ENCODE results near the gene SHPK.

The SHPK gene

GRCh38 chr17:3636154-3636907 is at the start of gene SHPK, which contains the start of gene CTNS:
Gene SHPK, minus strand, starts transcription at chr17:3636250. Its CDS starts 31 bp downstream, at chr17:3636219.
Gene CTNS, plus strand, starts transcription at chr17:3636760. Its CDS starts 3,447 bp downstream, at chr17:3640207.
- Histone ChIP-seq H3K4me3 (ENCODE audit: low read length in 2 of 2) (peak within 1 kb of the TSS; percentile 90 to 94), H3K9ac (ENCODE audit: low read length in 2 of 2) (peak within 1 kb of the TSS; percentile 76 to 90), H3K36me3 (ENCODE audit: control insufficient read depth in 2 of 2, insufficient read depth in 2 of 2, low read length in 2 of 2) (peaks cover 0 to 8% of the 10 kb centered on the region in 2 donors), H3K4me1 (ENCODE audit: control insufficient read depth, insufficient read depth, low read length) (peaks cover 14% of the 10 kb centered on the region), H3K9me3 (ENCODE audit: control insufficient read depth in 2 of 2, low read length in 2 of 2) (no peaks in the 10 kb centered on the region), H3K27ac (ENCODE audit: low read length) (peak within 1 kb of the TSS; percentile 93), H3K27me3 (ENCODE audit: control insufficient read depth in 1 of 2, insufficient read depth in 2 of 2, low read length in 2 of 2) (no peaks in the 10 kb centered on the region)

DNA sequence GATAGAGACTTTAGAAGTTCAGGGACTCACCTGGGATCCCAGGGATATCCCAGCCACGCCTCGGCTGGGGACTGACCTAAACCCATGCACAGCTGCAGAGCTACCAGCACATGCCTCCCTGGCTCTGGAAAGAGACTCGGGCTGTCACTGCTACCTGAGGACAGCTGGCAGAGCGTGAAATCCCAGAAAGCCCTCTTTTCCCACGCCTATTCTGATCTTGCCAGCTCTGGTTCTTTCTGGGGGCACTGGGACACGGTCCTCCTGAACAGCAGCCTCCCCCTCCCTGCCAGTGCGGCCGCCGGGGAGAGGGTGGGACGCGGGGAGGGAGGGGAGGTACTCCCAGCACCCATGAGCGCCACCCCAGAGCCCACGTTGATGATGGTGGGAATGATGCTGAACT is 49.1 kb upstream of the SHPK start:
- Histone ChIP-seq H3K4me3 (ENCODE audit: low read length in 2 of 2) (no peak overlapping the region), H3K4me1 (ENCODE audit: control insufficient read depth, insufficient read depth, low read length) (no peaks in the 10 kb centered on the region), H3K27ac (ENCODE audit: low read length) (no peak overlapping the region), H3K27me3 (ENCODE audit: control insufficient read depth in 1 of 2, insufficient read depth in 2 of 2, low read length in 2 of 2) (peaks cover 23 to 27% of the 10 kb centered on the region in 2 donors), H3K9me3 (ENCODE audit: control insufficient read depth in 2 of 2, low read length in 2 of 2) (no peaks in the 10 kb centered on the region), H3K36me3 (ENCODE audit: control insufficient read depth in 2 of 2, insufficient read depth in 2 of 2, low read length in 2 of 2) (no peaks in the 10 kb centered on the region), H3K9ac (ENCODE audit: low read length in 2 of 2) (no peak overlapping the region)

DNA sequence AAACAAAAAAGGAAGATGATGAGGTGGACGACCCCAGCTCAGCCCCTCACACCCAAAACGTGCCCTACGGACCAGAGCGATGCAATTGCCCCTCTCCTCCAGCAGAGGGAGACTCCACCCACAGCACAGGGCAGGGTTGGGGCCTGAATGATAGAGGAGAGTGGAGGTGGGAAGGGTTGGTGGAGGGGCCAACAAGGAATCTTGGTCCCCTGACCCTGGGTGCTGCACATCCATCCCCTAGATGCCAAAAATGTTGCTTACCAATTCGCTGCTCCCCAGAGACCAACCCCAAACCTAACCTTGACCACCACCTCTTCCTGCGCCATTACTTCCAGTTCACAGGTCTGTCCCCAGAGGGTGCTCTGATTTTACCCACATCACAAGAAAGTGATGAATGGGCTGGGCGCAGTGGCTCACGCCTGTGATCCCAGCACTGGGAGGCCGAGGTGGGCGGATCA is 47.0 kb upstream of the SHPK start:
- Histone ChIP-seq H3K36me3 (ENCODE audit: control insufficient read depth in 2 of 2, insufficient read depth in 2 of 2, low read length in 2 of 2) (no peaks in the 10 kb centered on the region), H3K9ac (ENCODE audit: low read length in 2 of 2) (no peak overlapping the region), H3K27ac (ENCODE audit: low read length) (no peak overlapping the region), H3K4me1 (ENCODE audit: control insufficient read depth, insufficient read depth, low read length) (no peaks in the 10 kb centered on the region), H3K27me3 (ENCODE audit: control insufficient read depth in 1 of 2, insufficient read depth in 2 of 2, low read length in 2 of 2) (peaks cover 21 to 24% of the 10 kb centered on the region in 2 donors), H3K9me3 (ENCODE audit: control insufficient read depth in 2 of 2, low read length in 2 of 2) (no peaks in the 10 kb centered on the region), H3K4me3 (ENCODE audit: low read length in 2 of 2) (no peak overlapping the region)

GRCh38 chr17:3682033-3682432 is 46.0 kb upstream of the SHPK start:
- no peak overlapping the region for H3K27ac ChIP-seq (ENCODE audit: low read length)
- no peaks in the 10 kb centered on the region for H3K9me3 ChIP-seq (ENCODE audit: control insufficient read depth in 2 of 2, low read length in 2 of 2)
- no peak overlapping the region for H3K4me3 ChIP-seq (ENCODE audit: low read length in 2 of 2)
- H3K9ac ChIP-seq (ENCODE audit: low read length in 2 of 2) = no peak overlapping the region
- peaks cover 21 to 22% of the 10 kb centered on the region in 2 donors for H3K27me3 ChIP-seq (ENCODE audit: control insufficient read depth in 1 of 2, insufficient read depth in 2 of 2, low read length in 2 of 2)
- no peaks in the 10 kb centered on the region for H3K4me1 ChIP-seq (ENCODE audit: control insufficient read depth, insufficient read depth, low read length)
- H3K36me3 ChIP-seq (ENCODE audit: control insufficient read depth in 2 of 2, insufficient read depth in 2 of 2, low read length in 2 of 2) = no peaks in the 10 kb centered on the region

- Histone ChIP-seq H3K9me3 (ENCODE audit: control insufficient read depth in 2 of 2, low read length in 2 of 2) (no peaks in the 10 kb centered on the region), H3K9ac (ENCODE audit: low read length in 2 of 2) (no peak overlapping the region), H3K27ac (ENCODE audit: low read length) (no peak overlapping the region), H3K36me3 (ENCODE audit: control insufficient read depth in 2 of 2, insufficient read depth in 2 of 2, low read length in 2 of 2) (no peaks in the 10 kb centered on the region), H3K27me3 (ENCODE audit: control insufficient read depth in 1 of 2, insufficient read depth in 2 of 2, low read length in 2 of 2) (peaks cover 21 to 22% of the 10 kb centered on the region in 2 donors), H3K4me3 (ENCODE audit: low read length in 2 of 2) (no peak overlapping the region), H3K4me1 (ENCODE audit: control insufficient read depth, insufficient read depth, low read length) (no peaks in the 10 kb centered on the region)
Measured at GRCh38 chr17:3681565-3681964, 45.5 kb upstream of the SHPK start.

- no peaks in the 10 kb centered on the region for H3K36me3 ChIP-seq (ENCODE audit: control insufficient read depth in 2 of 2, insufficient read depth in 2 of 2, low read length in 2 of 2)
- H3K9ac ChIP-seq (ENCODE audit: low read length in 2 of 2) = no peak overlapping the region
- H3K27me3 ChIP-seq (ENCODE audit: control insufficient read depth in 1 of 2, insufficient read depth in 2 of 2, low read length in 2 of 2) = peaks cover 21 to 22% of the 10 kb centered on the region in 2 donors
- H3K9me3 ChIP-seq (ENCODE audit: control insufficient read depth in 2 of 2, low read length in 2 of 2) = no peaks in the 10 kb centered on the region
- no peak overlapping the region for H3K27ac ChIP-seq (ENCODE audit: low read length)
- no peak overlapping the region for H3K4me3 ChIP-seq (ENCODE audit: low read length in 2 of 2)
- no peaks in the 10 kb centered on the region for H3K4me1 ChIP-seq (ENCODE audit: control insufficient read depth, insufficient read depth, low read length)
Measured at GRCh38 chr17:3681057-3681456, 45.0 kb upstream of the SHPK start.

- Histone ChIP-seq H3K27me3 (ENCODE audit: control insufficient read depth in 1 of 2, insufficient read depth in 2 of 2, low read length in 2 of 2) (peaks cover 18% of the 10 kb centered on the region in 2 donors), H3K4me3 (ENCODE audit: low read length in 2 of 2) (no peak overlapping the region), H3K9me3 (ENCODE audit: control insufficient read depth in 2 of 2, low read length in 2 of 2) (no peaks in the 10 kb centered on the region), H3K27ac (ENCODE audit: low read length) (no peak overlapping the region), H3K9ac (ENCODE audit: low read length in 2 of 2) (no peak overlapping the region), H3K4me1 (ENCODE audit: control insufficient read depth, insufficient read depth, low read length) (no peaks in the 10 kb centered on the region), H3K36me3 (ENCODE audit: control insufficient read depth in 2 of 2, insufficient read depth in 2 of 2, low read length in 2 of 2) (no peaks in the 10 kb centered on the region)
Measured at GRCh38 chr17:3679531-3680126, 43.6 kb upstream of the SHPK start.

DNA sequence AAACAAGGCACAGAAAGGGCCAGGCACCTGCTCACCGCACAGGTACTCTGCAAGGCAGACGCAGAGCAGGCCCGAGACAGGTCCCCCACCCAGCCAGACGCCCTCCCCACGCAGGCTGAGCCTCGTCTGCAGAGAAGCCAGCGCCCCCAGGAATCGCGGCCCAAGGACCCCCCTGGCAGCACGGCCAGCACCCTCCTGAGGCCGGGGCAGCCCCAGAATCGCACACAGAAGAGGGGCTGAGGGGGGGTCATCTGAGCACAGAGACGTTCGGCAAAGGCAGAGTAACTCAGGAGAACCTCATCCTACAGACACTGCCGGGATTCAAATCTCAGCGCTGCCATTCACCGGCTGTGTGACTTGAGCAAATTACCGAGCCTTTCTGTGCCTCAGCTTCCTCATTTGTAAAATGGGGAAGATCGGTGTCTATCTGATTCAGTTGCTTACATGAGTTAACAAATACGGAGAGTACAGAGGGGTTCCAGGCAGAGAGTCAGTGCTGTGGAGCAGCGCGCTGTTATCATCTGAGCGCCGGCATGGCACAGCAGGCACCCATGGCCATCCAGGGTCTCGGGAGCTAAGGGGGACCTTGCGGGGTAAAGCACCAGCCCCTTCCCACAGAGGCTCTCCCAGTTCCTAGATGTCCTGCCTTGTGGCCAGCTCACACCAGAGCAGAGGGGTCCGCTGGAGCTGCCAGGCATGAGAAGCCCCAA is 42.9 kb upstream of the SHPK start:
- Histone ChIP-seq H3K4me1 (ENCODE audit: control insufficient read depth, insufficient read depth, low read length) (no peaks in the 10 kb centered on the region), H3K27ac (ENCODE audit: low read length) (no peak overlapping the region), H3K9me3 (ENCODE audit: control insufficient read depth in 2 of 2, low read length in 2 of 2) (no peaks in the 10 kb centered on the region), H3K9ac (ENCODE audit: low read length in 2 of 2) (no peak overlapping the region), H3K36me3 (ENCODE audit: control insufficient read depth in 2 of 2, insufficient read depth in 2 of 2, low read length in 2 of 2) (no peaks in the 10 kb centered on the region), H3K4me3 (ENCODE audit: low read length in 2 of 2) (no peak overlapping the region), H3K27me3 (ENCODE audit: control insufficient read depth in 1 of 2, insufficient read depth in 2 of 2, low read length in 2 of 2) (peaks cover 17% of the 10 kb centered on the region in 2 donors)

- Histone ChIP-seq H3K4me3 (ENCODE audit: low read length in 2 of 2) (no peak overlapping the region), H3K36me3 (ENCODE audit: control insufficient read depth in 2 of 2, insufficient read depth in 2 of 2, low read length in 2 of 2) (no peaks in the 10 kb centered on the region), H3K9ac (ENCODE audit: low read length in 2 of 2) (no peak overlapping the region), H3K27ac (ENCODE audit: low read length) (no peak overlapping the region), H3K4me1 (ENCODE audit: control insufficient read depth, insufficient read depth, low read length) (no peaks in the 10 kb centered on the region), H3K9me3 (ENCODE audit: control insufficient read depth in 2 of 2, low read length in 2 of 2) (no peaks in the 10 kb centered on the region), H3K27me3 (ENCODE audit: control insufficient read depth in 1 of 2, insufficient read depth in 2 of 2, low read length in 2 of 2) (peaks cover 13 to 14% of the 10 kb centered on the region in 2 donors)
Measured at GRCh38 chr17:3678095-3678820, 42.2 kb upstream of the SHPK start.

GRCh38 chr17:3675886-3676285 is 39.8 kb upstream of the SHPK start:
- Histone ChIP-seq H3K4me3 (ENCODE audit: low read length in 2 of 2) (no peak overlapping the region), H3K4me1 (ENCODE audit: control insufficient read depth, insufficient read depth, low read length) (no peaks in the 10 kb centered on the region), H3K27ac (ENCODE audit: low read length) (no peak overlapping the region), H3K9me3 (ENCODE audit: control insufficient read depth in 2 of 2, low read length in 2 of 2) (no peaks in the 10 kb centered on the region), H3K27me3 (ENCODE audit: control insufficient read depth in 1 of 2, insufficient read depth in 2 of 2, low read length in 2 of 2) (no peaks in the 10 kb centered on the region), H3K9ac (ENCODE audit: low read length in 2 of 2) (no peak overlapping the region), H3K36me3 (ENCODE audit: control insufficient read depth in 2 of 2, insufficient read depth in 2 of 2, low read length in 2 of 2) (peaks cover 0 to 3% of the 10 kb centered on the region in 2 donors)

Measured in stomach smooth muscle (tissue), 2 donors.